ENCODE measurements around the gene OR5C1. TPM values are rescaled to one million over a fixed set of nuclear protein-coding genes. Genes with fewer than 3 reads are reported as not detected.

The OR5C1 gene
- total RNA-seq, 3 donors from 2014 or later (not counting 1 experiment from before 2014, with no cell fraction given): not detected

GRCh38 chr9:122777052-122777451 is 11.7 kb upstream of the OR5C1 start:
- H3K4me1 ChIP-seq (ENCODE audit: control insufficient read depth, insufficient read depth, low read length): no peaks in the 10 kb centered on the region
- TF ChIP-seq CTCF (IDR thresholded peaks at IDR 0.05): no peak
- ATAC-seq (no peak), DNase-seq (no peak)
- Mint-ChIP-seq H3K9me3 (peaks cover 3% of the 10 kb centered on the region in 2 donors), H3K36me3 (no peaks in the 10 kb centered on the region), H3K4me1 (peaks cover 0 to 5% of the 10 kb centered on the region in 2 donors), H3K27me3 (ENCODE audit: low read depth in 2 of 2) (peaks cover 0 to 7% of the 10 kb centered on the region in 2 donors), H3K4me3 (no peak overlapping the region), H3K27ac (no peak overlapping the region)
- 89% methylated on average over 7 of the region's 8 CpGs for WGBS (ENCODE audit: insufficient coverage)
- H3K36me3 ChIP-seq (ENCODE audit: control insufficient read depth, insufficient read depth, low read length): no peaks in the 10 kb centered on the region
- H3K27ac ChIP-seq (ENCODE audit: low read length): no peak overlapping the region
- no peaks in the 10 kb centered on the region for H3K27me3 ChIP-seq (ENCODE audit: control insufficient read depth, insufficient read depth, low read length)
- intact Hi-C loops (cut with micrococcal nuclease): no loop called here
- no peaks in the 10 kb centered on the region for H3K9me3 ChIP-seq (ENCODE audit: control insufficient read depth, insufficient read depth, low read length)
- no peak overlapping the region for H3K4me3 ChIP-seq (ENCODE audit: low read length)

GRCh38 chr9:122777935-122778627 is 10.7 kb upstream of the OR5C1 start:
- Mint-ChIP-seq H3K36me3 (no peaks in the 10 kb centered on the region), H3K9me3 (no peaks in the 10 kb centered on the region), H3K27ac (no peak overlapping the region), H3K4me1 (peaks cover 0 to 5% of the 10 kb centered on the region in 2 donors), H3K27me3 (ENCODE audit: low read depth in 2 of 2) (peaks cover 0 to 6% of the 10 kb centered on the region in 2 donors), H3K4me3 (no peak overlapping the region)
- Histone ChIP-seq H3K9me3 (ENCODE audit: control insufficient read depth, insufficient read depth, low read length) (no peaks in the 10 kb centered on the region), H3K4me3 (ENCODE audit: low read length) (no peak overlapping the region), H3K27me3 (ENCODE audit: control insufficient read depth, insufficient read depth, low read length) (no peaks in the 10 kb centered on the region), H3K36me3 (ENCODE audit: control insufficient read depth, insufficient read depth, low read length) (no peaks in the 10 kb centered on the region), H3K27ac (ENCODE audit: low read length) (no peak overlapping the region), H3K4me1 (ENCODE audit: control insufficient read depth, insufficient read depth, low read length) (no peaks in the 10 kb centered on the region)
- intact Hi-C loops (cut with micrococcal nuclease): no loop called here
- 92% methylated on average over 2 of the region's 3 CpGs for WGBS (ENCODE audit: insufficient coverage)
- TF ChIP-seq CTCF (IDR thresholded peaks at IDR 0.05): no peak
- ATAC-seq: no peak
- no peak for DNase-seq

GRCh38 chr9:122779181-122779580 is 9.6 kb upstream of the OR5C1 start:
- intact Hi-C loops (cut with micrococcal nuclease): no loop called here
- Histone ChIP-seq H3K27me3 (ENCODE audit: control insufficient read depth, insufficient read depth, low read length) (no peaks in the 10 kb centered on the region), H3K27ac (ENCODE audit: low read length) (no peak overlapping the region), H3K9me3 (ENCODE audit: control insufficient read depth, insufficient read depth, low read length) (no peaks in the 10 kb centered on the region), H3K4me3 (ENCODE audit: low read length) (no peak overlapping the region), H3K36me3 (ENCODE audit: control insufficient read depth, insufficient read depth, low read length) (no peaks in the 10 kb centered on the region), H3K4me1 (ENCODE audit: control insufficient read depth, insufficient read depth, low read length) (no peaks in the 10 kb centered on the region)
- no peak overlapping the region for H3K27ac Mint-ChIP-seq
- peaks cover 0 to 6% of the 10 kb centered on the region in 2 donors for H3K27me3 Mint-ChIP-seq (ENCODE audit: low read depth in 2 of 2)
- ATAC-seq: no peak
- peaks cover 0 to 5% of the 10 kb centered on the region in 2 donors for H3K4me1 Mint-ChIP-seq
- no peak overlapping the region for H3K4me3 Mint-ChIP-seq
- DNase-seq: no peak
- H3K9me3 Mint-ChIP-seq: no peaks in the 10 kb centered on the region
- no peaks in the 10 kb centered on the region for H3K36me3 Mint-ChIP-seq
- TF ChIP-seq CTCF (IDR thresholded peaks at IDR 0.05): no peak
- WGBS (ENCODE audit: insufficient coverage): 65% methylated on average over 2 of the region's 3 CpGs

DNA sequence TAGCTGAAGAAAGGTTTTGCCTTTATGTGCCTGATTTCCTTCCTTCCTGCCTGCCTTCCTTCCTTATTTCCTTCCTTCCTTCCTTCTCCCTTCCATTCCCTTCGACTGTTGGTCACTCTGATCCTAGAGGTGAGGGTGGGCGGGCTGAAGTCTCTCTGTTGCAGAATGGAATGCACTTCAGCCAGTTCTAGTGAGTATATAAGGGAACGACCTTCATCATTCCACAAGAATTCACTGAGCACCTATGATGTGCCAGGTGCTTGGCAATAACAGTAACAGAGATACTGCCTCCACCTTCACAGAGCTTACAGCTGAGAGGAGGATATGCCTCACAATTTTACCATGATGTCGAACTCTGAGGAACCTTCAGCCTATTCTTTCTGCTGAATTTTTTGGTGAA is 8.7 kb upstream of the OR5C1 start:
- Mint-ChIP-seq H3K4me3 (no peak overlapping the region), H3K9me3 (no peaks in the 10 kb centered on the region), H3K27me3 (ENCODE audit: low read depth in 2 of 2) (peaks cover 0 to 6% of the 10 kb centered on the region in 2 donors), H3K27ac (no peak overlapping the region), H3K36me3 (no peaks in the 10 kb centered on the region), H3K4me1 (peaks cover 0 to 5% of the 10 kb centered on the region in 2 donors)
- TF ChIP-seq CTCF (IDR thresholded peaks at IDR 0.05): no peak
- DNase-seq: no peak
- Histone ChIP-seq H3K27me3 (ENCODE audit: control insufficient read depth, insufficient read depth, low read length) (no peaks in the 10 kb centered on the region), H3K9me3 (ENCODE audit: control insufficient read depth, insufficient read depth, low read length) (no peaks in the 10 kb centered on the region), H3K36me3 (ENCODE audit: control insufficient read depth, insufficient read depth, low read length) (no peaks in the 10 kb centered on the region), H3K4me1 (ENCODE audit: control insufficient read depth, insufficient read depth, low read length) (no peaks in the 10 kb centered on the region), H3K4me3 (ENCODE audit: low read length) (no peak overlapping the region), H3K27ac (ENCODE audit: low read length) (no peak overlapping the region)
- intact Hi-C loops (cut with micrococcal nuclease): no loop called here
- WGBS (ENCODE audit: insufficient coverage): 100% methylated on average over 2 of the region's 4 CpGs
- ATAC-seq: no peak
